T1000 (cell line): ENCODE results near the gene PLXNB3.

Source experiments
- DNase-seq: peaks from one replicate; lab custom pipeline; 2025; ENCODE audit warnings: mixed read lengths; lab: John Stamatoyannopoulos, UW

Gene PLXNB3

DNA sequence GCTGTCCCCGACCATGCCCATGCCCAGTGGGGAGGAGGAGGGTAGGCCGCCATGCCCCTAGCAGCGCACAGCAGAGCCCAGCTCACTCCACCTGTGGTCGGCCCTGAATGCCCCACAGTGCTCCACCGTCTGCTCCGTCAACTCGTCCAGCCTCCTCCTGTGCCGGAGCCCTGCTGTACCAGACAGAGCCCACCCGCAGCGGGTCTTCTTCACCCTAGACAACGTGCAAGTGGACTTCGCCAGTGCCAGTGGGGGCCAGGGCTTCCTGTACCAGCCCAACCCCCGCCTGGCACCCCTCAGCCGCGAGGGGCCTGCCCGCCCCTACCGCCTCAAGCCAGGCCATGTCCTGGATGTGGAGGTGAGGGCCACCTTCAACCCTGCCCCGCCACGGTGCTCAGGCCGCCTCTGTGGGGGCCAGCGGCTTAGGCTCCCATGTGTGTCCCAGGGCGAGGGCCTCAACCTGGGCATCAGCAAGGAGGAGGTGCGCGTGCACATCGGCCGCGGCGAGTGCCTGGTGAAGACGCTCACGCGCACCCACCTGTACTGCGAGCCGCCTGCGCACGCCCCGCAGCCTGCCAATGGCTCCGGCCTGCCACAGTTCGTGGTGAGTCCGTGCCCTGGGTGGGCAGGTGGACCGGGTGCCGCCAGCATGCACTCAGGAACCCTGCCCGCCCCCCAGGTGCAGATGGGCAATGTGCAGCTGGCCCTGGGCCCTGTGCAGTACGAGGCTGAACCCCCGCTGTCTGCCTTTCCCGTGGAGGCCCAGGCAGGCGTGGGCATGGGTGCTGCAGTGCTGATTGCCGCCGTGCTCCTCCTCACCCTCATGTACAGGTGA lies 9.9 kb downstream of the PLXNB3 start:
- DNase-seq, result no peak

- no peak for DNase-seq
Observed at GRCh38 chrX:153774576-153775292, 10.7 kb downstream of the PLXNB3 start.

DNA sequence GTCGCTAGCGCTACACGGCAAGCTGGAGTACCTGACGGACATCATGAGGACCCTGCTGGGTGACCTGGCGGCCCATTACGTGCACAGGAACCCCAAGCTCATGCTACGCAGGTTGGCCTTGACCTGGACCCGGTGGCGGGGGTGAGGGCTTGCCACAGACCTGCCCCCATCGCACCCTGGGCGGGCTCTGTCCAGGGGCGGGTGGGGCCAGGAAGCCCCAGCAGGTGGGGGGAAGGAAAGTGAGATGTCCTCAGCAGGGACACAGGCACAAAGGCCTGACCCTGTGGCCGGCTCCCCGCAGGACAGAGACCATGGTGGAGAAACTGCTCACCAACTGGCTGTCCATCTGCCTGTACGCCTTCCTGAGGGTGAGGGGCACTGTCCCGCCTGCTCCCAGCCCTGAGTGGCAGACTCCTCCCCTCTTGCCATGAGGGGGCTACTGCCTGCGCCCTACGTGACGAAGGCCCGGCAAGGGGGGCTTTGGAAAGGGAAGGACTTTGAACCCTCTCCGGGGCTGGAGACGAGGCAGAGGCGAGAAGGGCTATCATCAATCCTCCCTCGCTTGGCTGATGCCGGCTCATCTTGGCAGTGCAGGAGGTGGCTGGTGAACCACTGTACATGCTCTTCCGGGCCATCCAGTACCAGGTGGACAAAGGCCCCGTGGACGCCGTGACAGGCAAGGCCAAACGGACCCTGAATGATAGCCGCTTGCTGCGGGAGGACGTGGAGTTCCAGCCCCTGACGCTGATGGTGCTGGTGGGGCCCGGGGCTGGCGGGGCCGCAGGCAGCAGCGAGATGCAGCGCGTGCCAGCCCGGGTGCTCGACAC lies 11.5 kb downstream of the PLXNB3 start:
- DNase-seq, result no peak

DNA sequence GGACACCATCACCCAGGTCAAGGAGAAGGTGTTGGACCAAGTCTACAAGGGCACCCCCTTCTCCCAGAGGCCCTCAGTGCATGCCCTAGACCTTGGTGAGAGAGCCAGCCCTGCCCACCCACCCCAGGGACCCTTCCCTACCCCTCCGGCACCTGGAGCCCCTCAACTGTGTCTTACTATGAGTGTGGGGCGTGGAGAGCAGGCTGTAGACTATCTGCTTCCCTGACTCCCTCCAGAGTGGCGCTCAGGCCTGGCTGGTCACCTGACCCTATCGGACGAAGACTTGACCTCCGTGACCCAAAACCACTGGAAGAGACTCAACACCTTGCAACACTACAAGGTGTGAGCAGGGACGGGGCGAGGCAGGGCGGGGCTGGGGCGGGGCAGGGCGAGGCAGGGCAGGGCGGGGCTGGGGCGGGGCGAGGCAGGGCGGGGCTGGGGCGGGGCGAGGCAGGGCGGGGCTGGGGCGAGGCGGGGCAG lies 12.1 kb downstream of the PLXNB3 start:
- DNase-seq, result no peak

GRCh38 chrX:153776611-153777045 lies 12.6 kb downstream of the PLXNB3 start:
- no peak for DNase-seq

DNA sequence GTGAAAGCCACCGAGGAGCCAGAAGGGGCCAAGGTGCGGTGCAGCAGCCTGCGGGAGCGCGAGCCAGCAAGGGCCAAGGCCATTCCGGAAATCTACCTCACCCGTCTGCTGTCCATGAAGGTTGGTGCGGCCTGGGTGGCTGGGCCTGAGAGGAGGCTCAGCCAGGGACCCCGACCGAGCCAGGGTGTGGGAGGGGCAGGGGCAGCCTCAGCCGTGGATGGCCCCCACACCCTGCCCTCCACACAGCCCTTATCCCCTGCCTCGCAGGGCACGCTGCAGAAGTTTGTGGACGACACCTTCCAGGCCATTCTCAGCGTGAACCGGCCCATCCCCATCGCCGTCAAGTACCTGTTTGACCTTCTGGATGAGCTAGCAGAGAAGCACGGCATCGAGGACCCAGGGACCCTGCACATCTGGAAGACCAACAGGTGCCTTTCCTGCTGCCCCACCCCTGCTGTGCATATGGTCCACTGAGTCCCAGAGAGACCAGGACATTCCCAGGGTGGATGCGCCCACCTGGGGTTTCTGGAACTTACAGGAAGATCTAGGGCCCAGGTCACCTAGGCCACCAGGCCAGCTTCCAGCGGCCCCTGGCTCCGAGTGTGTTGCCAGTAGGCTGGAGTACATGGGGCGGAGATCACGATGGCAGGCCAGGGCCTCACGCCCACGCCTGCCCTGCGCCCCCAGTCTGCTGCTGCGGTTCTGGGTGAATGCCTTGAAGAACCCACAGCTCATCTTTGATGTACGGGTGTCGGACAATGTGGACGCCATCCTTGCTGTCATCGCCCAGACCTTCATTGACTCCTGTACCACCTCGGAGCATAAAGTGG lies 13.4 kb downstream of the PLXNB3 start:
- DNase-seq, result no peak

DNA sequence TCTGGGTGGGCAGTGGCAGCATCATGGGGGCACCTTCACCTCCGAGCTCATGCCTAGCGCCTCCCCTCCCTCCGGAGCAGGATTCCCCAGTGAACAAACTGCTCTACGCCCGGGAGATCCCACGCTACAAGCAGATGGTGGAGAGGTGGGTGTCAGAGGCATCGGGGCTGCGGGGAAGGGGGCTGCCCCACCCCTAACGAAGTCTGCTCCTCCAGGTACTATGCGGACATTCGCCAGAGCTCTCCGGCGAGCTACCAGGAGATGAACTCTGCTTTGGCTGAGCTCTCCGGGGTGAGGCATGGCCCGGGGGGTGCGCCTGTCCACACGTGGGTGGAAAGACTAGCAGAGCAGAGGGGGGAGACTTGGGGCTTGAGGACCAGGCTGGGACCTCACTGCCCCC lies 14.1 kb downstream of the PLXNB3 start:
- no peak for DNase-seq

- DNase-seq, result no peak
Observed at GRCh38 chrX:153778684-153779101, 14.6 kb downstream of the PLXNB3 start.

DNA sequence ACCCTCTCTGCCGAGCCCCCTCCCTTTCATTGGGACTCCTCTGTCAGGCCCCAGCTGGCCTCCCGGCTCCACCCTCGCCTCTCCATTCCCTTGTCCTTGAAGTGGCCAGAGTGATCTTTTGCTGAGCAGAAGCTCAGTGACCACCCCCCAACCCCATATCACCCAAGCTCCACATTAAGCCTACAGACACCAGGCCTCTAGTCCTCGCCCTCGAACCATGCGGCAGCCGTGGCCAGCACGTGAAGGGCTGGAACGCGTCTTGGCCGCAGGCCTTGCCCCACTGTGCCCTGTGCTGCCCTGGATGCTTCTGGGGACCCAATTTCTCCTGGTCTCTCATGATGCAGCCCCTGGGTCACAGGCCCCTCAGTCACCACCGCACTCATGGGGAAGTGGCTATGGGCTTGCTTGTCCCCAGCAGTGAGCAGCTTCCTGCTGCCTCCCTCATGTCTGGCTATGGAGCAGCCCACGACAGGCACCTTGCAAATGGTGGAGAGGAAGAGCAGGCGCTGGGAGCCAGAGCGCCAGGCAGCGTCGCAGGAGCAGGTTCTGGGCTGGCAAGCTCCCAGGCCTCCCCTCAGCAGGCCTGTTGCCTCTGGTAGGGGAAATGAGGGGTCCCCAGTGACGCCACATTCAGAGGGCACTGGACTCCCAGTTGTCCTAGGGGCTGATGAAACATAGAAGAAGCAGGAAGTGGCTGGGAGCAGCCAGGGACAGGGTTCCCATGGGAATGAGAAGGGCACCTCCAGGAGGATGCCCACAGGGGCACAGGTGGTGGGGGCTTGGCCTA lies 16.0 kb downstream of the PLXNB3 start:
- DNase-seq, result no peak

DNA sequence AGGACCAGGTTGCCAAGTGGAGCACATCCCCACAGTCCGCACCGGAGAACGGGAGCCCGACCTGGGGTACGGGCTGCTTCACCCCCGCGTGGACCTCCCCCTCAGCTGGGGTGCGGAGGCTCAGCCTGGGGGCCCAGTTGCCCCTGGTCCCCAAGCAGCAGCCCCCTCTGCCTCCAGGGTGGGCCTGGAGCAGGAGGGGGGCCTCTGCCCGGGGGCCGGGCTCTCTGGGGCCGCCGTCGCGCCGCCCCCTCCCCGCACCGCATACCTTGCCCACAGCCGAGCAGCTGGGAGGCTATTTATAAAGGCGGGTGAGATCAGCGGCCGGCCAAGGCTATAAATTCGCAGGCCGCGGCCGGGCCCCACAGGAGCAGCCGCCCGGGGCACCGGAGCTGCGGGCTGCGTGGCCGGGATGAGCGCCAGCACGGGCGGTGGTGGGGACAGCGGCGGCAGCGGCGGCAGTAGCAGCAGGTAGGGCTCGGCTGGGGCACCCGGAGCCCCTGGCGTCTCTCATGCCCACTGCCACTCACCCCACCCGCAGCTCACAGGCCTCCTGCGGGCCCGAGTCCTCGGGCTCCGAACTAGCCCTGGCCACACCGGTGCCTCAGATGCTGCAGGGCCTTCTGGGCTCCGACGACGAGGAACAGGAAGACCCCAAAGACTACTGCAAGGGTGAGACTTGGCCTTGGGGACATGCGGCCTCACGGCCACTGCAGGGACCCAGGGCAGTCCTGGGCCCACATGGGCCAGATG lies 16.8 kb downstream of the PLXNB3 start, which contains the start of gene SRPK3:
Gene SRPK3, plus strand, starts transcription at position 364 of the 750 bp plus-strand sequence. Its CDS starts 46 bp downstream, at position 410.
- DNase-seq, result no peak

DNA sequence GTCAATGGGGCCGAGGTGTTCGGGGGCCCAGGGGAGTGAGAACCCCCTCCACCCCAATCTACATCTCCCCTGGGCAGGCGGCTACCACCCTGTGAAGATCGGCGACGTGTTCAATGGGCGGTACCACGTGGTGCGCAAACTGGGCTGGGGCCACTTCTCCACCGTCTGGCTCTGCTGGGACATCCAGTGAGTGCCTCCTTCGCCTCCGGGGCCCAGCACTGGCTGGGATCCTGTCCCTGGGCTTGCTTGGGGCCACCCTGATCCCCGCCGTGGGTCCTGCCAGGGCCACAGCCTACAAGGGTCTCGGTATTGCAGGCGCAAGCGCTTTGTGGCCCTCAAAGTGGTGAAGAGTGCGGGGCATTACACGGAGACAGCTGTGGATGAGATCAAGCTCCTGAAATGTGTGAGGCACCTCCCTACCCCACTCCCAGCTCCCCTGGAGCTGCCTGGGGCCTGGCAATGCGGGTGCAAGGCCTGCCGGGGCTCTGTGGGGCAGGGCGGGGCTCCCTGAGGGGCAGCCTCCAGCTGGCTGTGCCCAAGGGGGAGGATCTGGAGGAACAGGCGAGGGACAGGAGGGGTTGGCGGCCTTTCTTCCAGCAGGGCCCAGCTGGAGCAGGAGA lies 17.5 kb downstream of the PLXNB3 start:
- no peak for DNase-seq

DNA sequence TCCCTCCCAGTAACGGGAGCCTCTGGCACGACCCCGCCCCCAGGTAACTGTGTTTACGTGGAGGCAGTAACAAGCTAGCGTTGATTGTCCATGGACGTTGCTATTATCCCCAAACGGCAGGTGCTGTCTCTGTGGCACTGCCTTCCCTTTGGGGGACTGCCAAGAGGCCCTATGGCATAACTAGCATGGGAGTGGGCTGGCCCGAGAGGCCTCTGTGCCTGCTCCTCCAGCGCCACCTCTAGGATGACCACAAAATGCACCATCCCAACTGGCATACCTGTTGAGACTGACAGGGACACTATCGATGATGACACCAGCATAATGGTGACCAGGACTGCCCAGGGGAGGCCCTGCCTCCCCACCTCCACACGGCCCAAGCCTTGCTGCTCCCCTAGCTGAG lies 18.3 kb downstream of the PLXNB3 start:
- DNase-seq, result no peak

GRCh38 chrX:153782871-153783270 lies 18.8 kb downstream of the PLXNB3 start:
- no peak for DNase-seq

- no peak for DNase-seq
Observed at GRCh38 chrX:153783378-153784013, 19.4 kb downstream of the PLXNB3 start.

DNA sequence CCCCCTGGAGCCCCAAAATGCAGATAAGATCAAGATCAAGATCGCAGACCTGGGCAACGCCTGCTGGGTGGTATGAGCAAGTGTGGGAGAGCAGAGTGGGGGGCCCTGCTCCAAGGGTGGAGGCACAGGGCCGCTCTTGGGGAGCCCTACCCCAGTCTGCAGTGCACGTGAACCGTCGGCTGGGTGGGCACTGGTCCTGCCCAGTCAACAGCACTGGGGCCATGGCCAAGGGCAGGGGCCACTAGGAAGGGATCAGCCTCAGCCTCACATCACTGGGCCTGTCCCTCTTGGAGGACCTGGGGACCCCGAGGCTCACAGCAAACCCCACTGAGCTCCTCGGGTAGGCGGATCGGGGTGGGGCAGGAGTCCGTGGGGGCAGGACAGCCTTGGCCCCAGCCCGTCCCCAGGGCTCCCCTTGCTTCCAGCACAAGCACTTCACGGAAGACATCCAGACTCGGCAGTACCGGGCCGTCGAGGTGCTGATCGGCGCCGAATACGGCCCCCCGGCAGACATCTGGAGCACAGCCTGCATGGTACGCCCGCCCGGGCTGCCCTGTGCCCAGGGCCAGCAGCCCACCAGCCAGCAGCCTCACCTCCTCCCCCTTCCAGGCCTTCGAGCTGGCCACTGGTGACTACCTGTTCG lies 20.4 kb downstream of the PLXNB3 start:
- DNase-seq, result no peak

GRCh38 chrX:153786669-153787068 lies 22.6 kb downstream of the PLXNB3 start:
- DNase-seq, result no peak

DNA sequence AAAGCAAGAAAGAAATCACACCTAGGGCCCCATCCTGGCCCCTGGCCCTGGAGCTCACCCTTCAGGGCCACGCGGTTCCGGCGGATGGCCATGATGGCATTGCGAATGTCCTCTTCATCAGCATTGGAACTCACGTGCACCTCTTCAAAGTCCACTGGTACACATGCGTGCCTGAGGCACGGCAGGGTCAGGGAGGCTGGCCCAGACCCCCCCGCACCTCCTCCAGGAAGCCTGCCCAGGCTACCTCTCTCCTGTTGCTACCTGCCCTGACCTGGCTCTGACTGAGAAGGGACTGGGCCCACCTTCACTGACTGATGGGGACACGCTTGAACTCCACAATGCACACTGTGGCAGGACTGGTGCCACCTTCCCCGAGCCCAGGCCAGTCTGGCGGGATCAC lies 25.6 kb downstream of the PLXNB3 start:
- DNase-seq, result no peak
